GM23248 (cell line): ENCODE data around the gene SYNDIG1L. TPM values are rescaled to one million over a fixed set of nuclear protein-coding genes. Genes with fewer than 3 reads are reported as not detected.

Experiments
- DNase-seq: peaks from one replicate; pipeline ENCODE4 v3.0.0-alpha.2; 2015
- H2AFZ ChIP-seq: fragments of 200-600 bp; sonication (generic); 2 replicates; pipeline ENCODE4 v1.6.1; 2016; ENCODE audit warnings: antibody characterized with exemption
- H3F3A ChIP-seq: fragments of 200-600 bp; sonication (generic); 2 replicates; pipeline ENCODE4 v1.6.1; 2016; ENCODE audit warnings: mild to moderate bottlenecking, antibody characterized with exemption, mixed run types; ENCODE audit not compliant: insufficient read depth
- H3K27ac ChIP-seq: fragments of 200-600 bp; sonication (generic); 2 replicates; pipeline ENCODE4 v1.5.1; 2016; ENCODE audit warnings: mild to moderate bottlenecking
- H3K27me3 ChIP-seq: fragments of 200-600 bp; sonication (generic); replicated peaks from 2 replicates; pipeline ENCODE4 v1.6.1; 2016; ENCODE audit warnings: mild to moderate bottlenecking; ENCODE audit not compliant: insufficient read depth
- H3K36me3 ChIP-seq: fragments of 200-600 bp; sonication (generic); 2 replicates; pipeline ENCODE4 v1.6.1; 2016; ENCODE audit warnings: low read depth, mild to moderate bottlenecking
- H3K4me1 ChIP-seq: fragments of 200-600 bp; sonication (generic); 2 replicates; pipeline ENCODE4 v1.6.1; 2016; ENCODE audit warnings: mild to moderate bottlenecking; ENCODE audit not compliant: insufficient read depth
- H3K4me2 ChIP-seq: fragments of 200-600 bp; sonication (generic); one replicate; pipeline ENCODE4 v1.6.1; 2016; ENCODE audit warnings: mild to moderate bottlenecking; ENCODE audit not compliant: unreplicated experiment
- H3K4me3 ChIP-seq: fragments of 200-600 bp; sonication (generic); 2 replicates; pipeline ENCODE4 v1.5.1; 2016; ENCODE audit warnings: mild to moderate bottlenecking
- H3K79me2 ChIP-seq: fragments of 200-600 bp; sonication (generic); 2 replicates; pipeline ENCODE4 v1.6.1; 2016; ENCODE audit warnings: mild to moderate bottlenecking; ENCODE audit not compliant: insufficient read depth
- H3K9ac ChIP-seq: fragments of 200-600 bp; sonication (generic); 2 replicates; pipeline ENCODE4 v1.6.1; 2016; ENCODE audit warnings: mild to moderate bottlenecking
- H3K9me2 ChIP-seq: fragments of 200-600 bp; sonication (generic); 2 replicates; pipeline ENCODE4 v1.6.1; 2016; ENCODE audit warnings: mixed run types, mild to moderate bottlenecking, moderate library complexity; ENCODE audit not compliant: insufficient read depth
- H3K9me3 ChIP-seq: fragments of 200-600 bp; sonication (generic); one replicate; pipeline ENCODE4 v1.6.1; 2017; ENCODE audit warnings: low read depth
- H4K20me1 ChIP-seq: fragments of 200-600 bp; sonication (generic); 2 replicates; pipeline ENCODE4 v1.6.0; 2016; ENCODE audit not compliant: insufficient read depth
- EZH2 ChIP-seq: fragments of 200-600 bp; sonication (generic); IDR thresholded peaks from 2 replicates; pipeline ENCODE4 v1.6.1; 2018; ENCODE audit warnings: antibody characterized with exemption, mild to moderate bottlenecking; ENCODE audit not compliant: insufficient read depth, poor library complexity, severe bottlenecking
- EZH2phosphoT487 ChIP-seq: fragments of 200-600 bp; sonication (generic); IDR thresholded peaks from 2 replicates; pipeline ENCODE4 v1.6.1; 2018; ENCODE audit warnings: antibody characterized with exemption, moderate library complexity, mild to moderate bottlenecking, low read depth; ENCODE audit not compliant: insufficient read depth
- WGBS, 2 experiments: methylation state at CpG; one replicate each; pipeline ENCODE4 v1.1.6; 2015 to 2017; ENCODE audit warnings: low lambda C conversion rate in 2 of 2, low coverage in 1 of 2; ENCODE audit errors: missing lambda C conversion rate in 2 of 2; 5-methylcytosine and 5-hydroxymethylcytosine counted together
- in situ Hi-C: fragments of 300-500 bp; cut with MboI; formaldehyde crosslinking; loops from 2 replicates; pipeline ENCODE4 v1.15.0; 2020
- polyA plus RNA-seq: library from polyadenylated mRNA; unstranded; fragments of >200 nt; fragmentation: Nextera tagmentation; extraction: Ambion mirVana; gene quantifications from 2 replicates; pipeline ENCODE4 v1.2.1, GENCODE V29; 2016
- total RNA-seq: library from RNA; depleted of rRNA; stranded (reverse); fragments of >200 nt; shearing (Covaris generic); gene quantifications from 2 replicates; pipeline ENCODE4 v1.2.3, GENCODE V29; 2014

Gene SYNDIG1L
- total and polyA plus RNA-seq, 2 experiments from 2014 or later = not detected

- 82 to 83% methylated on average over 5 of the region's 5 CpGs for WGBS, 2 experiments
- no peak for DNase-seq
- Histone ChIP-seq H3K4me1 (no peaks in the 10 kb centered on the region), H3K79me2 (no peaks in the 10 kb centered on the region), H4K20me1 (no peaks in the 10 kb centered on the region), H3K4me2 (no peak overlapping the region), H3K9me2 (no peaks in the 10 kb centered on the region), H3K4me3 (no peak overlapping the region), H3K27me3 (peaks cover 22% of the 10 kb centered on the region), H3K9me3 (no peaks in the 10 kb centered on the region), H3K36me3 (no peaks in the 10 kb centered on the region), H3F3A (no peaks in the 10 kb centered on the region), H3K9ac (no peak overlapping the region), H2AFZ (no peak overlapping the region), H3K27ac (no peak overlapping the region)
- TF ChIP-seq EZH2phosphoT487 = no peak
- no peak for TF ChIP-seq EZH2
- in situ Hi-C loops = no loop called here
Observed at GRCh38 chr14:74407801-74408154, 18.2 kb downstream of the SYNDIG1L start.

- 62 to 67% methylated on average over 17 of the region's 17 CpGs for WGBS, 2 experiments
- Histone ChIP-seq H4K20me1 (no peaks in the 10 kb centered on the region), H3K79me2 (no peaks in the 10 kb centered on the region), H3K27me3 (peaks cover 20% of the 10 kb centered on the region; the same call in 1 of the 2 replicates), H3K9me2 (no peaks in the 10 kb centered on the region), H3K4me1 (no peaks in the 10 kb centered on the region), H3K4me3 (no peak overlapping the region), H3K27ac (no peak overlapping the region), H3K9ac (no peak overlapping the region), H3K36me3 (no peaks in the 10 kb centered on the region), H3K4me2 (no peak overlapping the region), H3F3A (no peaks in the 10 kb centered on the region), H2AFZ (no peak overlapping the region), H3K9me3 (no peaks in the 10 kb centered on the region)
- DNase-seq = no peak
- in situ Hi-C loops = no loop called here
- TF ChIP-seq EZH2phosphoT487 (no peak), EZH2 (no peak)
Observed at GRCh38 chr14:74407021-74407800, 18.8 kb downstream of the SYNDIG1L start.

GRCh38 chr14:74405663-74406062, 20.3 kb downstream of the SYNDIG1L start:
- WGBS, 2 experiments = 21 to 41% methylated on average over 4 of the region's 4 CpGs
- no peak overlapping the region for H3K4me3 ChIP-seq
- H3K27me3 ChIP-seq = peaks cover 21% of the 10 kb centered on the region
- no peak overlapping the region for H3K4me2 ChIP-seq
- no peaks in the 10 kb centered on the region for H3K4me1 ChIP-seq
- no peaks in the 10 kb centered on the region for H3K9me2 ChIP-seq
- no peaks in the 10 kb centered on the region for H3K36me3 ChIP-seq
- no peaks in the 10 kb centered on the region for H3K9me3 ChIP-seq
- in situ Hi-C loops = no loop called here
- no peak overlapping the region for H2AFZ ChIP-seq
- H3K9ac ChIP-seq = no peak overlapping the region
- no peak overlapping the region for H3K27ac ChIP-seq
- no peaks in the 10 kb centered on the region for H4K20me1 ChIP-seq
- no peak for DNase-seq
- H3K79me2 ChIP-seq = no peaks in the 10 kb centered on the region
- H3F3A ChIP-seq = no peaks in the 10 kb centered on the region
- no peak for TF ChIP-seq EZH2
- no peak for TF ChIP-seq EZH2phosphoT487

- Histone ChIP-seq H3K79me2 (no peaks in the 10 kb centered on the region), H3K4me2 (no peak overlapping the region), H3K4me1 (no peaks in the 10 kb centered on the region), H3K27me3 (peaks cover 31% of the 10 kb centered on the region), H4K20me1 (no peaks in the 10 kb centered on the region), H3K4me3 (no peak overlapping the region), H3K27ac (no peak overlapping the region), H3K36me3 (no peaks in the 10 kb centered on the region), H3K9me2 (no peaks in the 10 kb centered on the region), H3K9me3 (no peaks in the 10 kb centered on the region), H3K9ac (no peak overlapping the region), H2AFZ (no peak overlapping the region), H3F3A (no peaks in the 10 kb centered on the region)
- in situ Hi-C loops = no loop called here
- no peak for DNase-seq
- TF ChIP-seq EZH2phosphoT487 = no peak
- TF ChIP-seq EZH2 = no peak
- WGBS, 2 experiments = 54 to 57% methylated on average over 7 of the region's 7 CpGs
Observed at GRCh38 chr14:74404435-74404834, 21.6 kb downstream of the SYNDIG1L start.
